Measurements from ENCODE around the gene MTR. TPM values are rescaled to one million over a fixed set of nuclear protein-coding genes. Genes with fewer than 3 reads are reported as not detected.

Gene MTR
- total RNA-seq, 1 experiment from 2014 or later, result 35.5 TPM

- Histone ChIP-seq H3K27ac (ENCODE audit: insufficient read length, low read depth, low read length) (no peak overlapping the region), H2BK120ac (ENCODE audit: low read depth, low read length, poor library complexity, severe bottlenecking) (no peak overlapping the region), H3K79me2 (ENCODE audit: insufficient read depth, low read length) (peaks cover 4% of the 10 kb centered on the region; the same call in 1 of the 2 replicates), H2BK20ac (ENCODE audit: low read depth, low read length, poor library complexity, severe bottlenecking) (no peak overlapping the region), H3K9me3 (ENCODE audit: control insufficient read depth, low read depth, low read length) (no peaks in the 10 kb centered on the region), H3K9ac (ENCODE audit: extremely low read depth, insufficient read length, low read length) (no peak overlapping the region), H3K56ac (ENCODE audit: insufficient read length, low read depth, low read length) (no peak overlapping the region), H3K23ac (ENCODE audit: insufficient read length, low read depth, low read length) (no peak overlapping the region), H3K79me1 (ENCODE audit: insufficient read depth, low read depth, low read length, poor library complexity, severe bottlenecking) (peaks cover 3% of the 10 kb centered on the region), H3K27me3 (ENCODE audit: insufficient read depth, low read length) (no peaks in the 10 kb centered on the region), H2BK15ac (ENCODE audit: low read depth, low read length) (no peak overlapping the region), H4K20me1 (ENCODE audit: control insufficient read depth, insufficient read depth, insufficient read length) (no peaks in the 10 kb centered on the region), H2AK5ac (ENCODE audit: insufficient read length, low read length) (no peak overlapping the region), H3K23me2 (ENCODE audit: insufficient read length, low read depth, low read length, poor library complexity, severe bottlenecking) (peaks cover 15% of the 10 kb centered on the region), H4K5ac (ENCODE audit: insufficient read length, low read depth, low read length) (no peak overlapping the region), H2AFZ (ENCODE audit: low read length) (no peak overlapping the region), H3K18ac (ENCODE audit: insufficient read length, low read depth, low read length) (no peak overlapping the region), H3K4me2 (ENCODE audit: insufficient read depth, insufficient read length, low read length) (no peak overlapping the region), H3T11ph (ENCODE audit: low read length) (no peak overlapping the region), H3K4me1 (ENCODE audit: insufficient read depth, low read length) (no peaks in the 10 kb centered on the region), H4K91ac (ENCODE audit: insufficient read length, low read depth, low read length) (no peak overlapping the region), H2BK12ac (ENCODE audit: insufficient read length, low read depth, low read length) (no peak overlapping the region), H3K4ac (ENCODE audit: low read depth, low read length) (no peak overlapping the region), H3K14ac (ENCODE audit: insufficient read depth, low read length) (no peak overlapping the region), H4K8ac (replicated peaks; ENCODE audit: insufficient read length, low read depth, low read length) (no peak overlapping the region), H2BK5ac (ENCODE audit: insufficient read length, low read length) (no peak overlapping the region)
- Mint-ChIP-seq H3K36me3 (ENCODE audit: insufficient read depth in 1 of 3, low read depth in 3 of 3) (no peaks in the 10 kb centered on the region; a peak in 1 of 7 replicates), H3K4me3 (no peak overlapping the region), H3K9me3 (no peaks in the 10 kb centered on the region), H3K27ac (no peak overlapping the region), H3K4me1 (peaks cover 12 to 14% of the 10 kb centered on the region in 2 experiments), H3K27me3 (ENCODE audit: low read depth) (peaks cover 2% of the 10 kb centered on the region; the same call in 1 of the 2 replicates)
- no peak for DNase-seq
- WGBS (ENCODE audit: extremely low coverage, insufficient read length, low lambda C conversion rate), result no CpG with 5 or more reads among the region's 5 CpGs
- no peak for TF ChIP-seq CTCF (conservative IDR thresholded peaks at IDR 0.05)
Observed at GRCh38 chr1:236799001-236799400, 3.9 kb downstream of the MTR start.
